Measurements from ENCODE around the gene TLCD1.

Gene TLCD1

DNA sequence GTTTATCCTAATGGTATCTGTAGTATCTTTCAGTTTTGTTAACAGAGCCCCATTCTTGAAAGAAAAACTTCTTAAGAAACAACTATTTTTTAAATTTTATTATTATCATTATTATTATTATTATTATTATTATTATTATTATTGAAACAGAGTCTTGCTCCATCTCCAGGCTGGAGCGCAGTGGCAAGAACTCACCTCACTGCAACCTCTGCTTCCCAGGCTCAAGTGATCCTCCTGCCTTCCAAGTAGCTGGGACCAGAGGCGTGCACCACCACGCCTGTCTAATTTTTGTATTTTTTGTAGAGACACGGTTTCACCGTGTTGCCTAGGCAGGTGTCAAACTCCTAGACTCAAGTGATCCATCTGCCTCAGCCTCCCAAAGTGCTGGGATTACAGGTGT lies 40.7 kb downstream of the TLCD1 start:
- TF ChIP-seq, protein P1, sequence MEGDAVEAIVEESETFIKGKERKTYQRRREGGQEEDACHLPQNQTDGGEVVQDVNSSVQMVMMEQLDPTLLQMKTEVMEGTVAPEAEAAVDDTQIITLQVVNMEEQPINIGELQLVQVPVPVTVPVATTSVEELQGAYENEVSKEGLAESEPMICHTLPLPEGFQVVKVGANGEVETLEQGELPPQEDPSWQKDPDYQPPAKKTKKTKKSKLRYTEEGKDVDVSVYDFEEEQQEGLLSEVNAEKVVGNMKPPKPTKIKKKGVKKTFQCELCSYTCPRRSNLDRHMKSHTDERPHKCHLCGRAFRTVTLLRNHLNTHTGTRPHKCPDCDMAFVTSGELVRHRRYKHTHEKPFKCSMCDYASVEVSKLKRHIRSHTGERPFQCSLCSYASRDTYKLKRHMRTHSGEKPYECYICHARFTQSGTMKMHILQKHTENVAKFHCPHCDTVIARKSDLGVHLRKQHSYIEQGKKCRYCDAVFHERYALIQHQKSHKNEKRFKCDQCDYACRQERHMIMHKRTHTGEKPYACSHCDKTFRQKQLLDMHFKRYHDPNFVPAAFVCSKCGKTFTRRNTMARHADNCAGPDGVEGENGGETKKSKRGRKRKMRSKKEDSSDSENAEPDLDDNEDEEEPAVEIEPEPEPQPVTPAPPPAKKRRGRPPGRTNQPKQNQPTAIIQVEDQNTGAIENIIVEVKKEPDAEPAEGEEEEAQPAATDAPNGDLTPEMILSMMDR (IDR thresholded peaks at IDR 0.05; ENCODE audit: low read length, missing control alignments), result no peak
- no peak overlapping the region for H3K4me3 ChIP-seq (replicated peaks; ENCODE audit: low read depth, low read length)
- DNase-seq (ENCODE audit: low read depth), result no peak

GRCh38 chr17:28684963-28685362 lies 41.1 kb downstream of the TLCD1 start:
- TF ChIP-seq, protein P1 (IDR thresholded peaks at IDR 0.05; ENCODE audit: low read length, missing control alignments), result no peak
- no peak overlapping the region for H3K4me3 ChIP-seq (replicated peaks; ENCODE audit: low read depth, low read length)
- DNase-seq (ENCODE audit: low read depth), result peak; percentile 49

GRCh38 chr17:28682655-28683054 lies 43.4 kb downstream of the TLCD1 start:
- no peak for DNase-seq (ENCODE audit: low read depth)
- TF ChIP-seq, protein P1 (IDR thresholded peaks at IDR 0.05; ENCODE audit: low read length, missing control alignments), result no peak
- no peak overlapping the region for H3K4me3 ChIP-seq (replicated peaks; ENCODE audit: low read depth, low read length)

DNA sequence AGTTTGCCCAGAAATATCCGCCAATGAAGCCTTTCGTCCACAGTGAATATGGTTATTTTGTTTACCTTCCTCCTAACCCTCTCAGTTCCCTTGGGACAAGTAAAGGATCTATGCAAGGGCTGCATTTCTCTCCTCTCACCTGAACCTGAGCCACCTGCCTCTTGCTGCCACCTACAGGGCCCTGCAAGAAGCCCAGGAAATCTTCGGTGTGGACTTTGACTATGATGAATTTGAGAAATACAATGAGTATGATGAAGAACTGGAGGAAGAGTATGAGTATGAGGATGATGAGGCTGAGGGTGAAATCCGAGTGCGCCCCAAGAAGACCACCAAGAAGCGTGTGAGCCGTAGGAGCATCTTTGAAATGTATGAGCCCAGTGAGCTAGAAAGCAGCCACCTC lies 50.1 kb downstream of the TLCD1 start:
- DNase-seq (ENCODE audit: low read depth), result no peak

DNA sequence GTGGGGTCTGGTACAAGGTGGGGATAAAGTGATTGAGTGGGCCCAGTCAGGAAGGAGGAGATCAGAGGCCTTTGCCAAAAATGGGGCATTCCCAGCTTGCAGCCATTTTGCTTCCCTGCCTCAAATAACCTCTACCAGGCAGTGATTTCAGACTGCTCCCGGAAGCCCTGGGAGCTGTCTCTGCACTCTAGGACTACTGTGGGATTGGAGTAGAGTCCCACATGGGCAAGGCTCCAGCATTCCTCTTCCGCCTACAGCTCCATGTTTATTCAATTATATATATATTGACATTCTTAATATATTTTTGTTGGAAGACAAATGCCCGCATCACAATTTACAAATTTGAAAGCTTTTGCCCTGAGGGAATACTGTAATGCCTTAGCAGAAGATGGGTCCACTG lies 50.5 kb downstream of the TLCD1 start:
- TF ChIP-seq, protein P1 (IDR thresholded peaks at IDR 0.05; ENCODE audit: low read length, missing control alignments), result no peak
- H3K4me3 ChIP-seq (replicated peaks; ENCODE audit: low read depth, low read length), result no peak overlapping the region
- no peak for DNase-seq (ENCODE audit: low read depth)

More for the DNA sequence above, 50.1 kb downstream of the TLCD1 start:
- TF ChIP-seq, protein P1 (IDR thresholded peaks at IDR 0.05; ENCODE audit: low read length, missing control alignments), result peak; percentile 17
- no peak overlapping the region for H3K4me3 ChIP-seq (replicated peaks; ENCODE audit: low read depth, low read length)
